HepG2 (cell line): ENCODE results near the gene DYNC2LI1. TPM values are rescaled to one million over a fixed set of nuclear protein-coding genes. Genes with fewer than 3 reads are reported as not detected.

ENCODE experiments used
- CHD4 ChIP-seq: fragments of 200-600 bp; sonication (generic); IDR thresholded peaks from 2 replicates; pipeline ENCODE4 v1.7.0; 2017; ENCODE audit warnings: mild to moderate bottlenecking, low read length, borderline replicate concordance
- FOXA3 ChIP-seq: IDR thresholded peaks from 2 replicates; pipeline ENCODE4 v1.6.1; 2016; ENCODE audit warnings: missing genetic modification reagents, missing compliant biosample characterization
- JUNB ChIP-seq: sonication (generic); formaldehyde crosslinking; IDR thresholded peaks from 2 replicates; pipeline ENCODE4 v1.8.0; 2022; ENCODE audit warnings: missing genetic modification reagents, mild to moderate bottlenecking, borderline replicate concordance
- MYC ChIP-seq: sonication (generic); formaldehyde crosslinking; IDR thresholded peaks from 2 replicates; pipeline ENCODE4 v1.9.0; 2021; ENCODE audit warnings: missing genetic modification reagents, borderline replicate concordance
- RNF219 ChIP-seq: sonication (generic); formaldehyde crosslinking; IDR thresholded peaks from 2 replicates; pipeline ENCODE4 v1.5.0; 2020; ENCODE audit warnings: mild to moderate bottlenecking, missing genetic modification reagents
- SPEN ChIP-seq: sonication (generic); formaldehyde crosslinking; IDR thresholded peaks from 2 replicates; pipeline ENCODE4 v1.5.1; 2020; ENCODE audit warnings: low read depth, mild to moderate bottlenecking, missing genetic modification reagents
- ZBTB26 ChIP-seq: IDR thresholded peaks from 2 replicates; pipeline ENCODE4 v1.6.1; 2016; ENCODE audit warnings: missing compliant biosample characterization, missing genetic modification reagents, borderline replicate concordance
- ZFP62 ChIP-seq: sonication (generic); formaldehyde crosslinking; IDR thresholded peaks from 2 replicates; pipeline ENCODE4 v1.4.0; 2020; ENCODE audit warnings: missing genetic modification reagents
- ZNF12 ChIP-seq: sonication (generic); formaldehyde crosslinking; IDR thresholded peaks from 2 replicates; pipeline ENCODE4 v1.5.0; 2020; ENCODE audit warnings: missing genetic modification reagents
- ZNF609 ChIP-seq: sonication (generic); formaldehyde crosslinking; IDR thresholded peaks from 2 replicates; pipeline ENCODE4 v1.4.0; 2020; ENCODE audit warnings: mild to moderate bottlenecking, missing genetic modification reagents, borderline replicate concordance
- ZNF773 ChIP-seq: sonication (generic); formaldehyde crosslinking; IDR thresholded peaks from 2 replicates; pipeline ENCODE4 v1.4.0; 2020; ENCODE audit warnings: missing genetic modification reagents, borderline replicate concordance
- polyA plus RNA-seq, 8 experiments: library from polyadenylated mRNA; depleted of rRNA in 3 of 8; stranded (reverse) in 7 of 8; unstranded in 1 of 8; fragments of >200 nt; fragmentation: Illumina TruSeq in 4 of 8; extraction: Trizol in 4 of 8; gene quantifications; 2 replicates each; pipeline versions ENCODE4 v1.2.1 to v1.2.3, GENCODE V29; 2011 to 2016; ENCODE audit warnings: low read depth in 4 of 8, missing spikeins in 1 of 8, mixed read lengths in 1 of 8; ENCODE audit not compliant: insufficient read depth in 1 of 8
- total RNA-seq, 5 experiments: library from RNA; depleted of rRNA; stranded (reverse); fragments of >200 nt; fragmentation: Illumina TruSeq; extraction: Trizol; gene quantifications; 2 replicates each; pipeline ENCODE4 v1.2.3, GENCODE V29; 2016; ENCODE audit warnings: low read depth in 1 of 5
- TF ChIP-seq, protein P1 (sequence below), 2 experiments: fragments of 450-650 bp in 1 of 2; sonication (generic) in 1 of 2; formaldehyde crosslinking; IDR thresholded peaks; 2 replicates each; pipeline versions ENCODE4 v1.5.0 to v1.8.0; 2020 to 2022; ENCODE audit warnings: mild to moderate bottlenecking in 1 of 2, missing genetic modification reagents in 1 of 2
- TF ChIP-seq, protein P2 (sequence below): sonication (generic); formaldehyde crosslinking; IDR thresholded peaks from 2 replicates; pipeline ENCODE4 v1.8.1; 2022; ENCODE audit warnings: low read depth, mild to moderate bottlenecking, missing genetic modification reagents
- TF ChIP-seq, protein P3 (sequence below): IDR thresholded peaks from 2 replicates; pipeline ENCODE4 v1.6.1; 2012; ENCODE audit warnings: inconsistent platforms

The DYNC2LI1 gene
- total and polyA plus RNA-seq, 2 of the 13 experiments (the other 11 are each of a cell fraction or from before 2014, with no cell fraction given): 16.9 to 23.2 TPM

GRCh38 chr2:43842866-43843226 lies 69.0 kb downstream of the DYNC2LI1 start (continued):
- TF ChIP-seq SPEN: no peak
- TF ChIP-seq ZBTB26: no peak
- no peak for TF ChIP-seq ZFP62
- no peak for TF ChIP-seq MYC (CRISPR knock-in tag)
- TF ChIP-seq CHD4: peak; percentile 62; the same call in 1 of the 2 replicates
- TF ChIP-seq JUNB (CRISPR knock-in tag): 0 out of 2 replicates have a peak, but pooled peaks have one; percentile 23
- TF ChIP-seq, protein P1, sequence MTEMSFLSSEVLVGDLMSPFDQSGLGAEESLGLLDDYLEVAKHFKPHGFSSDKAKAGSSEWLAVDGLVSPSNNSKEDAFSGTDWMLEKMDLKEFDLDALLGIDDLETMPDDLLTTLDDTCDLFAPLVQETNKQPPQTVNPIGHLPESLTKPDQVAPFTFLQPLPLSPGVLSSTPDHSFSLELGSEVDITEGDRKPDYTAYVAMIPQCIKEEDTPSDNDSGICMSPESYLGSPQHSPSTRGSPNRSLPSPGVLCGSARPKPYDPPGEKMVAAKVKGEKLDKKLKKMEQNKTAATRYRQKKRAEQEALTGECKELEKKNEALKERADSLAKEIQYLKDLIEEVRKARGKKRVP (CRISPR knock-in tag; IDR thresholded peaks at IDR 0.05): peak in 1 of 2 experiments; percentile 39; a peak in 1 of 4 replicates
- TF ChIP-seq FOXA3 (CRISPR knock-in tag): 0 out of 2 replicates have a peak, but pooled peaks have one; percentile 3
- TF ChIP-seq, protein P2, sequence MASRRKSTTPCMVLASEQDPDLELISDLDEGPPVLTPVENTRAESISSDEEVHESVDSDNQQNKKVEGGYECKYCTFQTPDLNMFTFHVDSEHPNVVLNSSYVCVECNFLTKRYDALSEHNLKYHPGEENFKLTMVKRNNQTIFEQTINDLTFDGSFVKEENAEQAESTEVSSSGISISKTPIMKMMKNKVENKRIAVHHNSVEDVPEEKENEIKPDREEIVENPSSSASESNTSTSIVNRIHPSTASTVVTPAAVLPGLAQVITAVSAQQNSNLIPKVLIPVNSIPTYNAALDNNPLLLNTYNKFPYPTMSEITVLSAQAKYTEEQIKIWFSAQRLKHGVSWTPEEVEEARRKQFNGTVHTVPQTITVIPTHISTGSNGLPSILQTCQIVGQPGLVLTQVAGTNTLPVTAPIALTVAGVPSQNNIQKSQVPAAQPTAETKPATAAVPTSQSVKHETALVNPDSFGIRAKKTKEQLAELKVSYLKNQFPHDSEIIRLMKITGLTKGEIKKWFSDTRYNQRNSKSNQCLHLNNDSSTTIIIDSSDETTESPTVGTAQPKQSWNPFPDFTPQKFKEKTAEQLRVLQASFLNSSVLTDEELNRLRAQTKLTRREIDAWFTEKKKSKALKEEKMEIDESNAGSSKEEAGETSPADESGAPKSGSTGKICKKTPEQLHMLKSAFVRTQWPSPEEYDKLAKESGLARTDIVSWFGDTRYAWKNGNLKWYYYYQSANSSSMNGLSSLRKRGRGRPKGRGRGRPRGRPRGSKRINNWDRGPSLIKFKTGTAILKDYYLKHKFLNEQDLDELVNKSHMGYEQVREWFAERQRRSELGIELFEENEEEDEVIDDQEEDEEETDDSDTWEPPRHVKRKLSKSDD (CRISPR knock-in tag): 0 out of 2 replicates have a peak, but pooled peaks have one; percentile 16
- TF ChIP-seq ZNF609 (CRISPR knock-in tag): no peak; the same call in 1 of the 2 replicates
- no peak for TF ChIP-seq RNF219 (CRISPR knock-in tag)
- TF ChIP-seq ZNF773 (CRISPR knock-in tag): no peak
- TF ChIP-seq, protein P3, sequence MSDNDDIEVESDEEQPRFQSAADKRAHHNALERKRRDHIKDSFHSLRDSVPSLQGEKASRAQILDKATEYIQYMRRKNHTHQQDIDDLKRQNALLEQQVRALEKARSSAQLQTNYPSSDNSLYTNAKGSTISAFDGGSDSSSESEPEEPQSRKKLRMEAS: peak; percentile 51
- TF ChIP-seq ZNF12 (CRISPR knock-in tag): no peak
